ENCODE data around the gene RPL15. TPM values are rescaled to one million over a fixed set of nuclear protein-coding genes. Genes with fewer than 3 reads are reported as not detected.

The RPL15 gene
- total RNA-seq, 1 donor from 2014 or later: 1,859 TPM

DNA sequence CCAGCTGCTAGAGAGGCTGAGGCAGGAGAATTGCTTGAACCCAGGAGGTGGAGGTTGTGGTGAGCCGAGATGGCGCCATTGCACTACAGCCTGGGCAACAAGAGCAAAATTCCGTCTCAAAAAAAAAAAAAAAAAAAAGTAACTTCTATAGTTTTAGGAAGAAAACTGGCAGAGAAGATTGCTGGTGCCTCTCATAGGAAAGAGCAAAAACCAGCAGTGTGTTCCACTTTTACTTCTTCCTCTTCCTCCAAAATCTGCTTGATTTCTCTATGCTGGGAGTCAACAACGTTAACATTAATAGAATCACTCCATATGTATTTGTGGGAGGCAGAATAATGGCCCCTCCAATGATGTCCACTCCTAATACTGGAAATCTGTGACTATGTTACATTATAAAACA is 15.6 kb downstream of the RPL15 start:
- Mint-ChIP-seq H3K9me3 (ENCODE audit: low read depth) (no peaks in the 10 kb centered on the region), H3K4me1 (ENCODE audit: low read depth) (peaks cover 6% of the 10 kb centered on the region), H3K27me3 (no peaks in the 10 kb centered on the region), H3K4me3 (ENCODE audit: low read depth) (no peak overlapping the region), H3K36me3 (ENCODE audit: insufficient read depth) (no peaks in the 10 kb centered on the region), H3K27ac (no peak overlapping the region)
- TF ChIP-seq, protein P1, sequence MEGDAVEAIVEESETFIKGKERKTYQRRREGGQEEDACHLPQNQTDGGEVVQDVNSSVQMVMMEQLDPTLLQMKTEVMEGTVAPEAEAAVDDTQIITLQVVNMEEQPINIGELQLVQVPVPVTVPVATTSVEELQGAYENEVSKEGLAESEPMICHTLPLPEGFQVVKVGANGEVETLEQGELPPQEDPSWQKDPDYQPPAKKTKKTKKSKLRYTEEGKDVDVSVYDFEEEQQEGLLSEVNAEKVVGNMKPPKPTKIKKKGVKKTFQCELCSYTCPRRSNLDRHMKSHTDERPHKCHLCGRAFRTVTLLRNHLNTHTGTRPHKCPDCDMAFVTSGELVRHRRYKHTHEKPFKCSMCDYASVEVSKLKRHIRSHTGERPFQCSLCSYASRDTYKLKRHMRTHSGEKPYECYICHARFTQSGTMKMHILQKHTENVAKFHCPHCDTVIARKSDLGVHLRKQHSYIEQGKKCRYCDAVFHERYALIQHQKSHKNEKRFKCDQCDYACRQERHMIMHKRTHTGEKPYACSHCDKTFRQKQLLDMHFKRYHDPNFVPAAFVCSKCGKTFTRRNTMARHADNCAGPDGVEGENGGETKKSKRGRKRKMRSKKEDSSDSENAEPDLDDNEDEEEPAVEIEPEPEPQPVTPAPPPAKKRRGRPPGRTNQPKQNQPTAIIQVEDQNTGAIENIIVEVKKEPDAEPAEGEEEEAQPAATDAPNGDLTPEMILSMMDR (IDR thresholded peaks at IDR 0.05; ENCODE audit: unreplicated experiment): no peak
- DNase-seq (ENCODE audit: low spot score, unreplicated experiment): no peak

DNA sequence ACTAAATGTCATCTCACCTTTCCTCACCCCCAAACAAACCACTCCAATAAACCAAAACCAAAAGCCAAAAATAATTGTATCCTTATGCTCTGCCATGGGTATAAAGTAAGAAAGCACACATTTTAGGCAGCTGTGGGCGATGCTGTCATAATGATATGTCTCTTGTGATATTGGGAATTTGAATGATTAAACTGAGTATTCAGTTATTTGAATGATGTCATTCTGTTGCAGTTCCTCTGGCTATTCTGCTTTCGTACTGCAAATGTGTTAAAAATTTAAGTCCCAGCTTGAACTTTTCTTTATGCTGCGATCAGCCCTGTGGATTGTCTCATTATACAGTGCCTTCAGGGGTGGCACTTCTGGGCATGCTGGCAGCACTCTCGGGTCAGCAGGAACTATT is 17.3 kb downstream of the RPL15 start:
- TF ChIP-seq, protein P1 (IDR thresholded peaks at IDR 0.05; ENCODE audit: unreplicated experiment): no peak
- H3K4me3 Mint-ChIP-seq (ENCODE audit: low read depth): no peak overlapping the region
- no peak overlapping the region for H3K27ac Mint-ChIP-seq
- no peaks in the 10 kb centered on the region for H3K27me3 Mint-ChIP-seq
- H3K36me3 Mint-ChIP-seq (ENCODE audit: insufficient read depth): no peaks in the 10 kb centered on the region
- H3K4me1 Mint-ChIP-seq (ENCODE audit: low read depth): peaks cover 1% of the 10 kb centered on the region
- H3K9me3 Mint-ChIP-seq (ENCODE audit: low read depth): no peaks in the 10 kb centered on the region
- DNase-seq (ENCODE audit: low spot score, unreplicated experiment): no peak

DNA sequence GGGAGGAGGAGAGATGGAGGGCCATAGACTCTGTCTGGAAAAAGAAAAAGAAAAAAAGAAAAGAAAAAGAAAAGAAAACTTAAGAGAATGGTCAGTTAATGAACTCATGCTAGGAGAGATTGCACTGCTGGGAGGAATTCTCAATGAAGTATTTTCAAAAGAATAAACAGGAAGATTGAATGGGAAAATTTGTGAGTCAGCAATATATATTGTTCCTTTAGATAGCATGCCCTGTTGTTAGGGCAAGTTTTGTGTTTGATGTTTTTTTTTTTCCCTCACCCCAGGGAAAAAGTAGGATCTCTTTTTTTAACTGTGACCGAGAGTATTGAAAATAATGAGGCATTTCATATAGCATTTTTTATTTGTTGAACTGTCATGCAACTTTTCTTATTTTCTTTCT is 20.4 kb downstream of the RPL15 start:
- DNase-seq (ENCODE audit: low spot score, unreplicated experiment): no peak

DNA sequence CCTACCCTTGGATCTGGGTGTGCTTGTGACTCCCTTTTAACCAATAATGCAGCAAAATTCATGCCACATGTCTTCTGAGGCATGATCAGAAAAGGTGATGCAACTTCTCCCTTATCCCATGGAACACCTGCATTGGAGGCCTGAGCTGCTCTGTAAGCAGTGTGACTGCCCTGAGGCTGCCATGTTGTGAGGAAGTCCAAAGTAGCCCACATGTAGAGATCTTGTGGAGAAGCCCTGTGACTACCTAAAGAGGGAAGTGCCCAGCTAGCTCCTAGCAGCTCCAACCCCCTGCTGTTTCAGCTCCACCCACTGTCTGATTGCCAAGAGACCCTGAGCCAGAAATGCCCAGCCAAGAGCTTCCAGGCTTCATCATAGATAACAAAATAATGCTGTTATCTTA is 21.8 kb downstream of the RPL15 start:
- H3K4me1 Mint-ChIP-seq (ENCODE audit: low read depth): peaks cover 1% of the 10 kb centered on the region
- H3K9me3 Mint-ChIP-seq (ENCODE audit: low read depth): no peaks in the 10 kb centered on the region
- TF ChIP-seq, protein P1 (IDR thresholded peaks at IDR 0.05; ENCODE audit: unreplicated experiment): no peak
- no peak overlapping the region for H3K4me3 Mint-ChIP-seq (ENCODE audit: low read depth)
- H3K36me3 Mint-ChIP-seq (ENCODE audit: insufficient read depth): no peaks in the 10 kb centered on the region
- no peaks in the 10 kb centered on the region for H3K27me3 Mint-ChIP-seq
- DNase-seq (ENCODE audit: low spot score, unreplicated experiment): no peak
- H3K27ac Mint-ChIP-seq: no peak overlapping the region

More for the DNA sequence above, 20.4 kb downstream of the RPL15 start:
- no peaks in the 10 kb centered on the region for H3K27me3 Mint-ChIP-seq
- TF ChIP-seq, protein P1 (IDR thresholded peaks at IDR 0.05; ENCODE audit: unreplicated experiment): no peak
- no peak overlapping the region for H3K4me3 Mint-ChIP-seq (ENCODE audit: low read depth)
- H3K27ac Mint-ChIP-seq: no peak overlapping the region
- H3K4me1 Mint-ChIP-seq (ENCODE audit: low read depth): peaks cover 1% of the 10 kb centered on the region
- H3K9me3 Mint-ChIP-seq (ENCODE audit: low read depth): no peaks in the 10 kb centered on the region
- no peaks in the 10 kb centered on the region for H3K36me3 Mint-ChIP-seq (ENCODE audit: insufficient read depth)

DNA sequence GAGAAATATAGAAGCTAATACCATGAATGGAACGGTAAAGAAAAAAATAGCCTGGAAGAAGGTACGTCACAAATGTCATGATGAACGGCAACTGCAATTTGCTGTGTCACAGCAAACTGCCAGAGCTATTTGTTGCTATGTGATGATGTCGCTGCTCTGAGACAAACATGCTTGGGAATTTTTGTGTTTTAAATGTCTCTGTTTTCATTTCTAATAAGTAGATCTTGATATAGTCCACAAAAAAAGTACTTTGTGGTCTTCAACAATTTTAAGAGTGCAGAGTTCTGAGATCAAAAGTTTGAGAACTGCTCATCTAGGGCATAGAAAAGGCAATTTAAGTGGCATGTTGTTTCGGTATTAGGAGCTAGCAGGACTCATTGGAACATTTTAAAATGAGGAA is 23.8 kb downstream of the RPL15 start:
- Mint-ChIP-seq H3K9me3 (ENCODE audit: low read depth) (no peaks in the 10 kb centered on the region), H3K4me1 (ENCODE audit: low read depth) (peaks cover 10% of the 10 kb centered on the region), H3K36me3 (ENCODE audit: insufficient read depth) (no peaks in the 10 kb centered on the region), H3K4me3 (ENCODE audit: low read depth) (no peak overlapping the region), H3K27ac (no peak overlapping the region), H3K27me3 (no peaks in the 10 kb centered on the region)
- TF ChIP-seq, protein P1 (IDR thresholded peaks at IDR 0.05; ENCODE audit: unreplicated experiment): no peak
- no peak for DNase-seq (ENCODE audit: low spot score, unreplicated experiment)

All from progenitor cell of endocrine pancreas (in vitro differentiated cells).